DOHH2 (cell line): ENCODE results near the gene MCAT.

Experiments used
- H3F3A ChIP-seq: fragments of 200-600 bp; sonication (generic), shearing (Covaris generic); 2 replicates; pipeline ENCODE4 v1.6.0; 2016; ENCODE audit warnings: antibody characterized with exemption, mild to moderate bottlenecking; ENCODE audit not compliant: control insufficient read depth, insufficient read depth
- H3K27ac ChIP-seq: fragments of 200-600 bp; sonication (generic); 2 replicates; pipeline ENCODE4 v1.5.1; 2014; ENCODE audit warnings: low read depth, mild to moderate bottlenecking, low read length, moderate library complexity
- H3K27me3 ChIP-seq: fragments of 200-600 bp; sonication (generic); 2 replicates; pipeline ENCODE4 v1.6.1; 2014; ENCODE audit warnings: mild to moderate bottlenecking, low read length, mixed read lengths; ENCODE audit not compliant: control insufficient read depth
- H3K36me3 ChIP-seq: fragments of 200-600 bp; sonication (generic); 2 replicates; pipeline ENCODE4 v1.6.1; 2014; ENCODE audit warnings: mild to moderate bottlenecking, low read length, moderate library complexity, mixed read lengths; ENCODE audit not compliant: control insufficient read depth
- H3K4me1 ChIP-seq: fragments of 200-600 bp; sonication (generic); 2 replicates; pipeline ENCODE4 v1.6.1; 2014; ENCODE audit warnings: mild to moderate bottlenecking, low read length, mixed read lengths; ENCODE audit not compliant: control insufficient read depth
- H3K4me2 ChIP-seq: fragments of 200-600 bp; sonication (generic); 2 replicates; pipeline ENCODE4 v1.6.0; 2014; ENCODE audit warnings: mild to moderate bottlenecking, low read length, moderate library complexity
- H3K4me3 ChIP-seq: fragments of 200-600 bp; sonication (generic); 2 replicates; pipeline ENCODE4 v1.5.1; 2014; ENCODE audit warnings: mild to moderate bottlenecking, low read length, mixed read lengths
- H3K79me2 ChIP-seq: fragments of 200-600 bp; sonication (generic); 2 replicates; pipeline ENCODE4 v1.6.1; 2014; ENCODE audit warnings: mild to moderate bottlenecking, low read length, mixed read lengths; ENCODE audit not compliant: control insufficient read depth
- H3K9me2 ChIP-seq: fragments of 200-600 bp; sonication (generic); replicated peaks from 2 replicates; pipeline ENCODE4 v1.6.1; 2014; ENCODE audit warnings: mild to moderate bottlenecking, low read length, mixed read lengths; ENCODE audit not compliant: control insufficient read depth
- H3K9me3 ChIP-seq: fragments of 200-600 bp; sonication (generic); 2 replicates; pipeline ENCODE4 v1.6.1; 2014; ENCODE audit warnings: antibody characterized with exemption, low read length, mixed read lengths; ENCODE audit not compliant: control insufficient read depth, insufficient read depth
- H4K20me1 ChIP-seq: fragments of 200-600 bp; sonication (generic); 2 replicates; pipeline ENCODE4 v1.6.0; 2014; ENCODE audit warnings: low read depth, mild to moderate bottlenecking, antibody characterized with exemption, low read length, moderate library complexity; ENCODE audit not compliant: control insufficient read depth, insufficient read depth
- EZH2phosphoT487 ChIP-seq: fragments of 200-600 bp; sonication (generic); IDR thresholded peaks from 2 replicates; pipeline ENCODE4 v1.6.1; 2017; ENCODE audit warnings: borderline replicate concordance, mild to moderate bottlenecking, antibody characterized with exemption, low read length, moderate library complexity, mixed read lengths
- TF ChIP-seq, protein P1 (sequence below): fragments of 200-600 bp; sonication (generic); IDR thresholded peaks from one replicate; pipeline ENCODE4 v1.5.1; 2014; ENCODE audit warnings: antibody characterized with exemption, mild to moderate bottlenecking, low read depth, low read length; ENCODE audit not compliant: poor library complexity, severe bottlenecking

MCAT gene

GRCh38 chr22:43118024-43118849 lies 25.0 kb downstream of the MCAT start:
- H4K20me1 ChIP-seq, result no peaks in the 10 kb centered on the region
- peak overlapping the region; percentile 67 for H3K4me2 ChIP-seq
- H3K27ac ChIP-seq, result no peak overlapping the region
- H3K4me1 ChIP-seq, result peaks cover 41% of the 10 kb centered on the region
- no peaks in the 10 kb centered on the region for H3K79me2 ChIP-seq
- H3K9me3 ChIP-seq, result no peaks in the 10 kb centered on the region
- no peaks in the 10 kb centered on the region for H3K9me2 ChIP-seq
- peak overlapping the region; percentile 43 for H3K4me3 ChIP-seq
- peaks cover 34% of the 10 kb centered on the region for H3K27me3 ChIP-seq
- H3F3A ChIP-seq, result no peaks in the 10 kb centered on the region
- no peaks in the 10 kb centered on the region for H3K36me3 ChIP-seq
- no peak for TF ChIP-seq EZH2phosphoT487
- TF ChIP-seq, protein P1, sequence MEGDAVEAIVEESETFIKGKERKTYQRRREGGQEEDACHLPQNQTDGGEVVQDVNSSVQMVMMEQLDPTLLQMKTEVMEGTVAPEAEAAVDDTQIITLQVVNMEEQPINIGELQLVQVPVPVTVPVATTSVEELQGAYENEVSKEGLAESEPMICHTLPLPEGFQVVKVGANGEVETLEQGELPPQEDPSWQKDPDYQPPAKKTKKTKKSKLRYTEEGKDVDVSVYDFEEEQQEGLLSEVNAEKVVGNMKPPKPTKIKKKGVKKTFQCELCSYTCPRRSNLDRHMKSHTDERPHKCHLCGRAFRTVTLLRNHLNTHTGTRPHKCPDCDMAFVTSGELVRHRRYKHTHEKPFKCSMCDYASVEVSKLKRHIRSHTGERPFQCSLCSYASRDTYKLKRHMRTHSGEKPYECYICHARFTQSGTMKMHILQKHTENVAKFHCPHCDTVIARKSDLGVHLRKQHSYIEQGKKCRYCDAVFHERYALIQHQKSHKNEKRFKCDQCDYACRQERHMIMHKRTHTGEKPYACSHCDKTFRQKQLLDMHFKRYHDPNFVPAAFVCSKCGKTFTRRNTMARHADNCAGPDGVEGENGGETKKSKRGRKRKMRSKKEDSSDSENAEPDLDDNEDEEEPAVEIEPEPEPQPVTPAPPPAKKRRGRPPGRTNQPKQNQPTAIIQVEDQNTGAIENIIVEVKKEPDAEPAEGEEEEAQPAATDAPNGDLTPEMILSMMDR, result no peak

DNA sequence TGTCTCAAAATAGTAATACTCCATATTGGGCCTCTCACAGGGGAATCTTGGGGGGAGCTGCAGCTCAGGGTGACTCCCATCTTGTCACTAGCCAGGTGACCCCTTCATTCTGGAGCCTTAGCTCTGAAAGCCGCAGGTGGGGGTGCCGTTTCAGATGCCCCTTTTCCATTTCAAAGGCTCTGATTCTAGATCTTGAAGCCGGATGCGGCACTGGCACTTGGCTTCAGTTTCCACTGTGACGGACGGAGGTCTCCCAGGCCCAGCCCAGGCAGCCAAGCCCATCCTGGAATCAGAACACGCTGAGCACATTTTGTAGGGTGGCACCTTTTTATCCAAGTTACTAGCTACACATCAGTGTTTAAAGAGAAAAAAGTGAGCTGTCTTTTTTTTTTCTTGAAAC lies 26.3 kb downstream of the MCAT start:
- Histone ChIP-seq H3K79me2 (no peaks in the 10 kb centered on the region), H3K36me3 (no peaks in the 10 kb centered on the region), H3K4me3 (no peak overlapping the region), H3K27me3 (peaks cover 39% of the 10 kb centered on the region), H3K27ac (no peak overlapping the region), H4K20me1 (no peaks in the 10 kb centered on the region), H3K4me1 (peaks cover 41% of the 10 kb centered on the region), H3K9me2 (no peaks in the 10 kb centered on the region), H3K9me3 (no peaks in the 10 kb centered on the region), H3K4me2 (no peak overlapping the region), H3F3A (no peaks in the 10 kb centered on the region)
- TF ChIP-seq, protein P1, result no peak
- no peak for TF ChIP-seq EZH2phosphoT487

DNA sequence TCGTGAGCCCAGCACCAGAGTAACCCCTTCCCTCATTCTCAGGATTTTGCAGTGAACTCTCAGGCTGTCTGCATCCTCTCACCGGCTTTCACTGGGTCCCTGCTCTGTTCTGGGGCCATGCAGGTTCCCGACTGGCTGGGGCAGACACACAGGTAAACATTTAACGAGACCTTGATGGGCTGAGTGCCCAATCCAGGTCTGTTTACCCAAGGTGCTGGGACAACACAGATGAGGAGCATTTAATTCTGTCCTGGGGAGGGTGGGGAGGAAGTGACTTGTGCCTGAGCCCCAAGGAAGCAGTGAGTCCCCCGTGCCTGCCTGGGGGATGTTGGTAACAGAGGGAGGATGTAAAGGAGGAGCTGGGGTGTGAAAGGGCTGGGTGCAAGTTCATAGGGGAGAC lies 28.2 kb downstream of the MCAT start:
- no peak overlapping the region for H3K4me3 ChIP-seq
- H3K4me2 ChIP-seq, result no peak overlapping the region

More for the DNA sequence above, 28.2 kb downstream of the MCAT start:
- no peaks in the 10 kb centered on the region for H3K9me3 ChIP-seq
- TF ChIP-seq, protein P1, result no peak
- no peak for TF ChIP-seq EZH2phosphoT487
- H4K20me1 ChIP-seq, result no peaks in the 10 kb centered on the region
- H3F3A ChIP-seq, result no peaks in the 10 kb centered on the region
- H3K27me3 ChIP-seq, result peaks cover 55% of the 10 kb centered on the region
- H3K36me3 ChIP-seq, result no peaks in the 10 kb centered on the region
- H3K4me1 ChIP-seq, result peaks cover 57% of the 10 kb centered on the region
- no peaks in the 10 kb centered on the region for H3K79me2 ChIP-seq
- no peak overlapping the region for H3K27ac ChIP-seq
- no peaks in the 10 kb centered on the region for H3K9me2 ChIP-seq
